HEK293T (cell line): ENCODE measurements around the gene PTPRG.

ENCODE experiments used
- ARNT ChIP-seq: fragments of 450-650 bp; IDR thresholded peaks from 2 replicates; pipeline ENCODE4 v1.6.1; 2017; ENCODE audit warnings: mild to moderate bottlenecking
- CTBP1 ChIP-seq: fragments of 450-650 bp; IDR thresholded peaks from 2 replicates; pipeline ENCODE4 v1.6.1; 2016; ENCODE audit warnings: borderline replicate concordance
- FOXA1 ChIP-seq: fragments of 450-650 bp; IDR thresholded peaks from 2 replicates; pipeline ENCODE4 v1.6.1; 2016; ENCODE audit warnings: mild to moderate bottlenecking
- FOXK2 ChIP-seq: fragments of 450-650 bp; IDR thresholded peaks from 2 replicates; pipeline ENCODE4 v1.6.1; 2016; ENCODE audit warnings: mild to moderate bottlenecking
- FOXM1 ChIP-seq: fragments of 450-650 bp; IDR thresholded peaks from 2 replicates; pipeline ENCODE4 v1.6.1; 2017; ENCODE audit warnings: mild to moderate bottlenecking, borderline replicate concordance
- LEF1 ChIP-seq: fragments of 450-650 bp; IDR thresholded peaks from 2 replicates; pipeline ENCODE4 v1.6.1; 2017; ENCODE audit warnings: mild to moderate bottlenecking, borderline replicate concordance
- SUZ12 ChIP-seq: fragments of 450-650 bp; IDR thresholded peaks from 2 replicates; pipeline ENCODE4 v1.6.1; 2016; ENCODE audit warnings: mild to moderate bottlenecking
- TF ChIP-seq, protein P1 (sequence below): fragments of 450-650 bp; IDR thresholded peaks from 2 replicates; pipeline ENCODE4 v1.6.1; 2016

DNA sequence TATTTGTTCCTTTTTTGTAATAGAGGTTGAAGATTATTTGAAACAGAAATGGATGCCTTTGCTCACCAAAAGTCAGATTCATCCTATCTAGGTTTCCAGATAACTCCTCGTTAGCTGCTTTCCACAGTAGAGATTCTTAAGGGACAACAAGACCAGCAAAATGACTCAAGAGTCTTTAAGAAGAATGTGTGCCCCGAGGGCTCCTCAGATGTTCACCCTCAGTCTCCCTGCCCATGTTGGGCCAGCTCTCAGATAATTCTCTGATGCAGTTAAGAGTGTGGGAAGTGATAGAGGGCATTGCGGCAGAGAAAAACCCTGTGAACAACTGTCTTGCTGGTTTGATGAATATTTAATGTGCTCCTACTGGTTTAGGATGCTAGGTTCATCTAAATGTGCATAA, 251.1 kb downstream of the PTPRG start:
- TF ChIP-seq, protein P1, sequence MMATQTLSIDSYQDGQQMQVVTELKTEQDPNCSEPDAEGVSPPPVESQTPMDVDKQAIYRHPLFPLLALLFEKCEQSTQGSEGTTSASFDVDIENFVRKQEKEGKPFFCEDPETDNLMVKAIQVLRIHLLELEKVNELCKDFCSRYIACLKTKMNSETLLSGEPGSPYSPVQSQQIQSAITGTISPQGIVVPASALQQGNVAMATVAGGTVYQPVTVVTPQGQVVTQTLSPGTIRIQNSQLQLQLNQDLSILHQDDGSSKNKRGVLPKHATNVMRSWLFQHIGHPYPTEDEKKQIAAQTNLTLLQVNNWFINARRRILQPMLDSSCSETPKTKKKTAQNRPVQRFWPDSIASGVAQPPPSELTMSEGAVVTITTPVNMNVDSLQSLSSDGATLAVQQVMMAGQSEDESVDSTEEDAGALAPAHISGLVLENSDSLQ = no peak
- no peak for TF ChIP-seq LEF1
- no peak for TF ChIP-seq CTBP1
- TF ChIP-seq ARNT = no peak
- no peak for TF ChIP-seq FOXK2
- no peak for TF ChIP-seq FOXM1
- TF ChIP-seq SUZ12 = no peak
- TF ChIP-seq FOXA1 = no peak
